Brain microvascular endothelial cell (primary cell): ENCODE data around the gene EFR3B.
"Not testable (repeated sequence)": the region's sequence is repeated elsewhere in the genome, so short reads cannot be mapped to it uniquely, and the experiment has no call there.

Experiments
- DNase-seq: peaks from one replicate; pipeline ENCODE4 v3.0.0-alpha.2; 2020
- H3K27ac ChIP-seq: fragments of 250-450 bp; sonication (Bioruptor Pico); 2 replicates; pipeline ENCODE4 v1.5.1; 2020; ENCODE audit warnings: mild to moderate bottlenecking, moderate library complexity
- H3K27me3 ChIP-seq: fragments of 250-450 bp; sonication (Bioruptor Pico); replicated peaks from 2 replicates; pipeline ENCODE4 v1.5.1; 2020; ENCODE audit warnings: mild to moderate bottlenecking
- H3K36me3 ChIP-seq: fragments of 250-450 bp; sonication (Bioruptor Pico); replicated peaks from 2 replicates; pipeline ENCODE4 v1.5.1; 2020; ENCODE audit warnings: mild to moderate bottlenecking
- H3K4me3 ChIP-seq: 2 replicates; pipeline ENCODE4 v1.5.1; 2011; ENCODE audit warnings: low read depth, mild to moderate bottlenecking, control low read depth, low read length, moderate library complexity
- in situ Hi-C: cut with HindIII; loops from 2 replicates; pipeline ENCODE4 v1.10.0; 2017; ENCODE audit warnings: low sequenced_read_pairs, low pct_ligation_motif_present
- TF ChIP-seq, protein P1 (sequence below): IDR thresholded peaks from 2 replicates; pipeline ENCODE4 v1.5.1; 2011; ENCODE audit warnings: low read depth, mild to moderate bottlenecking, moderate library complexity, low read length, control low read depth, inconsistent platforms; ENCODE audit errors: missing control alignments

The EFR3B gene

DNA sequence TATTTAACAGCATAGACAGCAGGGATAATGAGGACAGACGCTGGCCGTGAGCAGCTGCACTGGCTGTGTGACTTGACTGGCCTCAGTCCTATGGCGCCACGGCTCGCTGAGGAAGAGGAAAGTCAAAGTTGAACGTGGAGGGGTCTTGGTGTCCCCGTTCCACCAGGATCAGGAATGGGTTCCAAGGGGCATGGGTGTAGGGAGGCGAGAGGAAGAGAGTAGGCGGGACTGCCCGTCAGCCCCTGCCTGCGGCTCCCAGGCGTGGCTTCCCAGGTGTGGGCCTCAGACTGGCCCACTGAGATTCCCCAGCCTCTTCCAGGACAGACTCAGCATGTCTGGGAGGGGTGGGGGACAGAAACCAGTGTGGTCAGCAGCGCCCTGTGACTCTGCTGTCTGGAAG, 75.1 kb downstream of the EFR3B start:
- in situ Hi-C loops: no loop called here
- Histone ChIP-seq H3K36me3 (no peaks in the 10 kb centered on the region), H3K27me3 (no peaks in the 10 kb centered on the region), H3K27ac (no peak overlapping the region), H3K4me3 (no peak overlapping the region)
- TF ChIP-seq, protein P1, sequence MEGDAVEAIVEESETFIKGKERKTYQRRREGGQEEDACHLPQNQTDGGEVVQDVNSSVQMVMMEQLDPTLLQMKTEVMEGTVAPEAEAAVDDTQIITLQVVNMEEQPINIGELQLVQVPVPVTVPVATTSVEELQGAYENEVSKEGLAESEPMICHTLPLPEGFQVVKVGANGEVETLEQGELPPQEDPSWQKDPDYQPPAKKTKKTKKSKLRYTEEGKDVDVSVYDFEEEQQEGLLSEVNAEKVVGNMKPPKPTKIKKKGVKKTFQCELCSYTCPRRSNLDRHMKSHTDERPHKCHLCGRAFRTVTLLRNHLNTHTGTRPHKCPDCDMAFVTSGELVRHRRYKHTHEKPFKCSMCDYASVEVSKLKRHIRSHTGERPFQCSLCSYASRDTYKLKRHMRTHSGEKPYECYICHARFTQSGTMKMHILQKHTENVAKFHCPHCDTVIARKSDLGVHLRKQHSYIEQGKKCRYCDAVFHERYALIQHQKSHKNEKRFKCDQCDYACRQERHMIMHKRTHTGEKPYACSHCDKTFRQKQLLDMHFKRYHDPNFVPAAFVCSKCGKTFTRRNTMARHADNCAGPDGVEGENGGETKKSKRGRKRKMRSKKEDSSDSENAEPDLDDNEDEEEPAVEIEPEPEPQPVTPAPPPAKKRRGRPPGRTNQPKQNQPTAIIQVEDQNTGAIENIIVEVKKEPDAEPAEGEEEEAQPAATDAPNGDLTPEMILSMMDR: no peak
- no peak for DNase-seq

DNA sequence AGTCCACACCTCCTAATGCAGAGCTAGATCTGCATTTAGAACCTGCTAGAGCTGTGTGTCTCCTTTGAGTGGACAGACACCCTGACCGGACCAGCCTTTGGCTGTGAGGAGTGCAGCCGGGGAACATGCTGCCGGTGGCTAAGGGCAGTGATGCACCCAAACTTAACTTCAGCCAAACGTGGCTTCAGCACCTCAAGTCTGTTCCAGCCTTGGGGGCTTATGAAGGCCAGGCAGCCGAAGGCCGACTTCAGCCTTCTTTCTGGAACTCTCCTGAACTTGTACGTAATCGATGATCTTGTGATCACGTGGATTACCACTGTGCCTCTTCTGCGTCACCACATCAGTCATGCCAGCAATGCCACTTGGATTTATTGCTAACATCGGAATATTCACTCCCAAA, 77.4 kb downstream of the EFR3B start:
- Histone ChIP-seq H3K36me3 (no peaks in the 10 kb centered on the region), H3K4me3 (no peak overlapping the region), H3K27me3 (no peaks in the 10 kb centered on the region), H3K27ac (no peak overlapping the region)
- no peak for DNase-seq
- in situ Hi-C loops: no loop called here
- TF ChIP-seq, protein P1: no peak

- in situ Hi-C loops: no loop called here
- no peak overlapping the region for H3K27ac ChIP-seq
- no peaks in the 10 kb centered on the region for H3K36me3 ChIP-seq
- TF ChIP-seq, protein P1: no peak
- H3K27me3 ChIP-seq: no peaks in the 10 kb centered on the region
- no peak for DNase-seq
- H3K4me3 ChIP-seq: no peak overlapping the region
Observed at GRCh38 chr2:25122367-25122766, 80.5 kb downstream of the EFR3B start.

DNA sequence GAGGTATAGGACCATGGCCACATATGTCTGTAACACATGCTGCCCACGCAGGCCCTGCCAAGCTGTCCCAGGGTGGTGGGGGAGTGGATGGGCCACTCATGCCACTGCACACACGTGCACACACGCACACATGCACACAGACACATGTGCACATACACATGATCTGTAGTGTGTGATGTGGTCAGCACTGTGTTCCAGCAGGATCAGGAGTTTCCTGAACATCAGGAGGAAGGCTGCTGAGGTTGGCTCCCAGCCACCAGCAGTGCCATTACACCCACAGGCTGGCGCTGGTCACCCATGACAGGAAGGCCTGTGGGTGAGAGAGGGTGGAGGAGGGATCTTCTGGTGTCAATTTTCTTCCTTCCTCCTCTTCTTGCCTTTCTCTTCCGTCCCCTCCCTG, 81.8 kb downstream of the EFR3B start:
- Histone ChIP-seq H3K27me3 (no peaks in the 10 kb centered on the region), H3K27ac (no peak overlapping the region), H3K36me3 (no peaks in the 10 kb centered on the region), H3K4me3 (no peak overlapping the region)
- in situ Hi-C loops: no loop called here
- TF ChIP-seq, protein P1: no peak
- no peak for DNase-seq

- H3K4me3 ChIP-seq: no peak overlapping the region
- TF ChIP-seq, protein P1: no peak
- DNase-seq: no peak
- in situ Hi-C loops: no loop called here
- H3K27me3 ChIP-seq: no peaks in the 10 kb centered on the region
- no peaks in the 10 kb centered on the region for H3K36me3 ChIP-seq
- no peak overlapping the region for H3K27ac ChIP-seq
Observed at GRCh38 chr2:25125189-25125588, 83.3 kb downstream of the EFR3B start.

GRCh38 chr2:25125976-25126375, 84.1 kb downstream of the EFR3B start:
- DNase-seq: no peak
- Histone ChIP-seq H3K27ac (no peak overlapping the region), H3K4me3 (no peak overlapping the region), H3K36me3 (no peaks in the 10 kb centered on the region), H3K27me3 (no peaks in the 10 kb centered on the region)
- in situ Hi-C loops: no loop called here
- TF ChIP-seq, protein P1: no peak

GRCh38 chr2:25127071-25127470, 85.2 kb downstream of the EFR3B start:
- H3K27ac ChIP-seq, H3K27me3 ChIP-seq, DNase-seq, in situ Hi-C loops, H3K36me3 ChIP-seq, H3K4me3 ChIP-seq: not testable (repeated sequence)
